ENCODE measurements around the gene ABHD3.

GRCh38 chr18:21727702-21728101, 23.1 kb upstream of the ABHD3 start:
- no peak for TF ChIP-seq CTCF (conservative IDR thresholded peaks at IDR 0.05; ENCODE audit: low read length)
- TF ChIP-seq EZH2phosphoT487 (IDR thresholded peaks at IDR 0.05; ENCODE audit: borderline replicate concordance), result no peak
